ENCODE results near the gene ARHGAP6.

GRCh38 chrX:11446949-11447348 lies 218.8 kb downstream of the ARHGAP6 start:
- no peak for TF ChIP-seq EZH2phosphoT487 (IDR thresholded peaks at IDR 0.05; ENCODE audit: insufficient read depth, low read depth)
- no peak for TF ChIP-seq EZH2 (IDR thresholded peaks at IDR 0.05; ENCODE audit: insufficient read depth, poor library complexity, severe bottlenecking)

All from GM23248 (cell line).